ENCODE data around the gene KLK6.

Gene KLK6

GRCh38 chr19:50981587-50982146, 12.3 kb upstream of the KLK6 start:
- DNase-seq, result no peak
- no peak overlapping the region for H3K4me3 ChIP-seq (ENCODE audit: low read depth, low read length)
- no peak overlapping the region for H4K12ac ChIP-seq (ENCODE audit: low read depth, low read length)
- H3K27ac ChIP-seq (ENCODE audit: low read depth, low read length), result no peak overlapping the region
- H3K79me2 ChIP-seq (ENCODE audit: control insufficient read depth, insufficient read depth, low read length, poor library complexity), result no peaks in the 10 kb centered on the region
- no CpG with 5 or more reads among the region's 11 CpGs for WGBS (ENCODE audit: extremely low coverage, insufficient coverage, insufficient read length)
- H3K4me2 ChIP-seq (ENCODE audit: low read length), result no peak overlapping the region
- H2AFZ ChIP-seq (ENCODE audit: insufficient read depth, low read length, poor library complexity), result no peak overlapping the region
- no peak overlapping the region for H2BK5ac ChIP-seq (ENCODE audit: low read depth, low read length, poor library complexity)
- H3K18ac ChIP-seq (ENCODE audit: low read length), result no peak overlapping the region
- no peaks in the 10 kb centered on the region for H3K9me3 ChIP-seq (ENCODE audit: insufficient read depth, low read depth, low read length)
- no peaks in the 10 kb centered on the region for H3K36me3 ChIP-seq (ENCODE audit: control insufficient read depth in 1 of 2, insufficient read depth in 2 of 2, low read length in 2 of 2)
- H2AK5ac ChIP-seq (ENCODE audit: low read length), result no peak overlapping the region
- H2BK120ac ChIP-seq (ENCODE audit: insufficient read depth, low read length, poor library complexity), result no peak overlapping the region
- H3K14ac ChIP-seq (ENCODE audit: low read length), result no peak overlapping the region
- H3K79me1 ChIP-seq (ENCODE audit: low read length), result peaks cover 4% of the 10 kb centered on the region
- H3K4ac ChIP-seq (ENCODE audit: low read depth, low read length), result no peak overlapping the region
- no peak overlapping the region for H2BK12ac ChIP-seq (ENCODE audit: low read length)
- H3K9ac ChIP-seq (ENCODE audit: low read length), result no peak overlapping the region
- no peak overlapping the region for H4K8ac ChIP-seq (ENCODE audit: low read depth, low read length)
- H3K23ac ChIP-seq (ENCODE audit: low read length), result no peak overlapping the region
- peaks cover 5 to 12% of the 10 kb centered on the region in 2 experiments for H3K4me1 ChIP-seq (ENCODE audit: control insufficient read depth in 1 of 2, insufficient read depth in 2 of 2, low read length in 2 of 2)
- H3K27me3 ChIP-seq (ENCODE audit: insufficient read depth, low read length), result no peaks in the 10 kb centered on the region
- H4K91ac ChIP-seq (ENCODE audit: low read depth, low read length), result peak overlapping the region; percentile 49

- no peaks in the 10 kb centered on the region for H3K27me3 ChIP-seq (ENCODE audit: insufficient read depth, low read length)
- no peaks in the 10 kb centered on the region for H3K9me3 ChIP-seq (ENCODE audit: insufficient read depth, low read depth, low read length)
- H3K9ac ChIP-seq (ENCODE audit: low read length), result no peak overlapping the region
- H4K91ac ChIP-seq (ENCODE audit: low read depth, low read length), result peak overlapping the region; percentile 16
- no peak overlapping the region for H4K12ac ChIP-seq (ENCODE audit: low read depth, low read length)
- no peak overlapping the region for H3K4me2 ChIP-seq (ENCODE audit: low read length)
- H2AK5ac ChIP-seq (ENCODE audit: low read length), result peak overlapping the region; percentile 28
- H3K27ac ChIP-seq (ENCODE audit: low read depth, low read length), result no peak overlapping the region
- H3K79me1 ChIP-seq (ENCODE audit: low read length), result peaks cover 7% of the 10 kb centered on the region
- H2AFZ ChIP-seq (ENCODE audit: insufficient read depth, low read length, poor library complexity), result no peak overlapping the region
- H3K18ac ChIP-seq (ENCODE audit: low read length), result no peak overlapping the region
- H3K36me3 ChIP-seq (ENCODE audit: control insufficient read depth in 1 of 2, insufficient read depth in 2 of 2, low read length in 2 of 2), result no peaks in the 10 kb centered on the region
- no peak for DNase-seq
- WGBS (ENCODE audit: extremely low coverage, insufficient coverage, insufficient read length), result no CpG with 5 or more reads among the region's 13 CpGs
- H3K14ac ChIP-seq (ENCODE audit: low read length), result peak overlapping the region; percentile 9
- H3K4me1 ChIP-seq (ENCODE audit: control insufficient read depth in 1 of 2, insufficient read depth in 2 of 2, low read length in 2 of 2), result peaks cover 9 to 17% of the 10 kb centered on the region in 2 experiments
- H2BK120ac ChIP-seq (ENCODE audit: insufficient read depth, low read length, poor library complexity), result no peak overlapping the region
- H2BK12ac ChIP-seq (ENCODE audit: low read length), result no peak overlapping the region
- H3K4me3 ChIP-seq (ENCODE audit: low read depth, low read length), result no peak overlapping the region
- no peak overlapping the region for H4K8ac ChIP-seq (ENCODE audit: low read depth, low read length)
- H2BK5ac ChIP-seq (ENCODE audit: low read depth, low read length, poor library complexity), result no peak overlapping the region
- no peaks in the 10 kb centered on the region for H3K79me2 ChIP-seq (ENCODE audit: control insufficient read depth, insufficient read depth, low read length, poor library complexity)
- no peak overlapping the region for H3K4ac ChIP-seq (ENCODE audit: low read depth, low read length)
- H3K23ac ChIP-seq (ENCODE audit: low read length), result no peak overlapping the region
Measured at GRCh38 chr19:50980208-50980607, 10.8 kb upstream of the KLK6 start.

GRCh38 chr19:50979758-50980157, 10.4 kb upstream of the KLK6 start:
- Histone ChIP-seq H3K4me3 (ENCODE audit: low read depth, low read length) (no peak overlapping the region), H3K36me3 (ENCODE audit: control insufficient read depth in 1 of 2, insufficient read depth in 2 of 2, low read length in 2 of 2) (no peaks in the 10 kb centered on the region), H2AK5ac (ENCODE audit: low read length) (no peak overlapping the region), H2BK12ac (ENCODE audit: low read length) (peak overlapping the region; percentile 25), H4K91ac (ENCODE audit: low read depth, low read length) (peak overlapping the region; percentile 52), H3K9ac (ENCODE audit: low read length) (no peak overlapping the region), H2AFZ (ENCODE audit: insufficient read depth, low read length, poor library complexity) (no peak overlapping the region), H3K27me3 (ENCODE audit: insufficient read depth, low read length) (no peaks in the 10 kb centered on the region), H3K4me1 (ENCODE audit: control insufficient read depth in 1 of 2, insufficient read depth in 2 of 2, low read length in 2 of 2) (peaks cover 9 to 17% of the 10 kb centered on the region in 2 experiments), H3K79me2 (ENCODE audit: control insufficient read depth, insufficient read depth, low read length, poor library complexity) (no peaks in the 10 kb centered on the region), H3K18ac (ENCODE audit: low read length) (no peak overlapping the region), H3K23ac (ENCODE audit: low read length) (no peak overlapping the region), H2BK5ac (ENCODE audit: low read depth, low read length, poor library complexity) (no peak overlapping the region), H3K79me1 (ENCODE audit: low read length) (peaks cover 7% of the 10 kb centered on the region), H2BK120ac (ENCODE audit: insufficient read depth, low read length, poor library complexity) (no peak overlapping the region), H3K4me2 (ENCODE audit: low read length) (no peak overlapping the region), H3K27ac (ENCODE audit: low read depth, low read length) (no peak overlapping the region), H4K12ac (ENCODE audit: low read depth, low read length) (no peak overlapping the region), H3K4ac (ENCODE audit: low read depth, low read length) (no peak overlapping the region), H4K8ac (ENCODE audit: low read depth, low read length) (no peak overlapping the region), H3K9me3 (ENCODE audit: insufficient read depth, low read depth, low read length) (no peaks in the 10 kb centered on the region), H3K14ac (ENCODE audit: low read length) (no peak overlapping the region)
- DNase-seq, result no peak
- no CpG with 5 or more reads among the region's 8 CpGs for WGBS (ENCODE audit: extremely low coverage, insufficient coverage, insufficient read length)

GRCh38 chr19:50978772-50979390, 9.5 kb upstream of the KLK6 start:
- no peaks in the 10 kb centered on the region for H3K36me3 ChIP-seq (ENCODE audit: control insufficient read depth in 1 of 2, insufficient read depth in 2 of 2, low read length in 2 of 2)
- no peak overlapping the region for H3K23ac ChIP-seq (ENCODE audit: low read length)
- no peak overlapping the region for H3K18ac ChIP-seq (ENCODE audit: low read length)
- no peak overlapping the region for H2BK5ac ChIP-seq (ENCODE audit: low read depth, low read length, poor library complexity)
- H2AFZ ChIP-seq (ENCODE audit: insufficient read depth, low read length, poor library complexity), result no peak overlapping the region
- no CpG with 5 or more reads among the region's 5 CpGs for WGBS (ENCODE audit: extremely low coverage, insufficient coverage, insufficient read length)
- H3K9me3 ChIP-seq (ENCODE audit: insufficient read depth, low read depth, low read length), result no peaks in the 10 kb centered on the region
- no peak overlapping the region for H3K4ac ChIP-seq (ENCODE audit: low read depth, low read length)
- no peak overlapping the region for H3K9ac ChIP-seq (ENCODE audit: low read length)
- H3K27ac ChIP-seq (ENCODE audit: low read depth, low read length), result peak overlapping the region; percentile 29
- no peak overlapping the region for H4K91ac ChIP-seq (ENCODE audit: low read depth, low read length)
- H4K12ac ChIP-seq (ENCODE audit: low read depth, low read length), result no peak overlapping the region
- no peak overlapping the region for H3K14ac ChIP-seq (ENCODE audit: low read length)
- H4K8ac ChIP-seq (ENCODE audit: low read depth, low read length), result no peak overlapping the region
- H3K4me3 ChIP-seq (ENCODE audit: low read depth, low read length), result no peak overlapping the region
- peaks cover 9 to 17% of the 10 kb centered on the region in 2 experiments for H3K4me1 ChIP-seq (ENCODE audit: control insufficient read depth in 1 of 2, insufficient read depth in 2 of 2, low read length in 2 of 2)
- H3K4me2 ChIP-seq (ENCODE audit: low read length), result no peak overlapping the region
- no peaks in the 10 kb centered on the region for H3K79me2 ChIP-seq (ENCODE audit: control insufficient read depth, insufficient read depth, low read length, poor library complexity)
- H2BK12ac ChIP-seq (ENCODE audit: low read length), result no peak overlapping the region
- no peak for DNase-seq
- H3K79me1 ChIP-seq (ENCODE audit: low read length), result peaks cover 7% of the 10 kb centered on the region
- no peak overlapping the region for H2BK120ac ChIP-seq (ENCODE audit: insufficient read depth, low read length, poor library complexity)
- H2AK5ac ChIP-seq (ENCODE audit: low read length), result no peak overlapping the region
- no peaks in the 10 kb centered on the region for H3K27me3 ChIP-seq (ENCODE audit: insufficient read depth, low read length)

All from trophoblast cell (in vitro differentiated cells and primary cell).